SHP77 treated with DMSO at 0.1 percent for 48 hours (cell line): ENCODE data around the gene SEBOX.

Experiments
- DNase-seq: peaks from one replicate; lab custom pipeline; 2025; lab: John Stamatoyannopoulos, UW

SEBOX gene

DNA sequence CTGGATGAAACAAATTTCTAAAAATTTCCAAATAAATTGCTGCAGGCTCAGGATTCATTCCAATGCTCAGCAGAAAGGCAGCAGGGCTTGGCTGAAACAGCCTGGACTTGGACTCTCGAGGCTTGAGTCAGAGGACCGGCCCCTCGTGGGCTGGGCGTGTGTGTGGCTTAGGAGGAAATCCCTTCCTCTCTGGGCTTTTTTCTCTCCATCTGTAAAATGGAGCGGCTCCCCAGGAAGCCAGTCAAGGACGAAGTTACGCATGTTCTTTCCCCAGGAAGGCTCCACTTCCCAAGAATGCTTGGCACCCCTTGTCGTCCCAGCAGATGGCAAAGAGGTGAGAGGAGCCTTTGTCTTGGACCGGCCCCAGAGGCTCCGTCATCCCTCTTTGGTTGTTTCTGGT, 27.5 kb upstream of the SEBOX start:
- no peak for DNase-seq

DNA sequence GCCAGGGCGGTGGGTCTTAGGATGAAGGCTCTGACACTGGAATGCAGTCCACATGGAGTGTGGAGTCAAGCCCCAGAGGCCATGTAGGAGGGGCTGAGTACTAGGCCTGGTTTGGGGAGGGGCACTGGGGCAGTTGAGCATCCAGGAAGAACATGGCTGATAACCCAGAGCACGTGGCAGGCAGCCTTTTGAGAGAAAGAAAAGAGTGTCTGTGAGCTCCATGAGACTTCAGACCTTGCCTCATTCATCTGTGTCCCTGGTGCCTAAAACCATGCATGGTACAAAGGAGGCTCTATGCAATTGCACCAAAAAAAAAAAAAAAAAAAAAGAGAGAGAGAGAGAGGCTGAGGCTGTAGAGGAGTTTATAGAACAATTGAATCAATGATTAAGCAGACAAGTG, 26.4 kb upstream of the SEBOX start:
- no peak for DNase-seq

- no peak for DNase-seq
Observed at GRCh38 chr17:28390984-28391383, 26.0 kb upstream of the SEBOX start.

DNA sequence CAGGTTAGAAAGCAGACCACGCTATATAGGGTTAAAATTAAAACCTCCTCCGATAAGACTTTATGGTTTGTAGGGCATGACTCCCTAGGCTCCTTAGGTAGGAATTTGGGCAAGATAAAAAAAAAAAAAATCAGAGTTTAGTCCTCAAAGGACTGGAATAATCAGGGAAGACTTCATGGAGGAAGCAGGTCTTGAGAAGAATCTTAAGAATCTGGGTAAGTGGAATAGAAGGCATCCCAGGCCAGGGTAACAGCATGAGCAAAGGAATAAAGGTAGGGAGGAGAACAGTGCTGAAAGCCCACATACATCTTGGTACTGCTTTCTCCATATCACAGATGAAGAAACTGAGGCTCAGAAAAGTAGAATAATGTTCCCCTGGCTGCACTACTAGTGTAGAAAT, 25.6 kb upstream of the SEBOX start:
- no peak for DNase-seq

- no peak for DNase-seq
Observed at GRCh38 chr17:28390141-28390540, 25.1 kb upstream of the SEBOX start.

- DNase-seq: no peak
Observed at GRCh38 chr17:28388106-28388505, 23.1 kb upstream of the SEBOX start.

- no peak for DNase-seq
Observed at GRCh38 chr17:28386391-28386790, 21.4 kb upstream of the SEBOX start.

- DNase-seq: no peak
Observed at GRCh38 chr17:28385406-28385805, 20.4 kb upstream of the SEBOX start.

DNA sequence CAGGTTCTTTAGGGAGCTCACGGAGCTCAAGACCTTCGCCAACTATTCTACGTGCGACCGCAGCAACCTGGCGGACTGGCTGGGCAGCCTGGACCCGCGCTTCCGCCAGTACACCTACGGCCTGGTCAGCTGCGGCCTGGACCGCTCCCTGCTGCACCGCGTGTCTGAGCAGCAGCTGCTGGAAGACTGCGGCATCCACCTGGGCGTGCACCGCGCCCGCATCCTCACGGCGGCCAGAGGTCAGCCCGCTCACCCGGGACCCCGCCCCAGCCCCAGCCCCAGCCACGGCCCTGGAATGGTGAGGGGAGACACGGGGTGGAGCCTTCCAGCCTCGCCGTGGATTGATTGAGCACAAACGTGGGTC, 20.0 kb upstream of the SEBOX start:
- no peak for DNase-seq

DNA sequence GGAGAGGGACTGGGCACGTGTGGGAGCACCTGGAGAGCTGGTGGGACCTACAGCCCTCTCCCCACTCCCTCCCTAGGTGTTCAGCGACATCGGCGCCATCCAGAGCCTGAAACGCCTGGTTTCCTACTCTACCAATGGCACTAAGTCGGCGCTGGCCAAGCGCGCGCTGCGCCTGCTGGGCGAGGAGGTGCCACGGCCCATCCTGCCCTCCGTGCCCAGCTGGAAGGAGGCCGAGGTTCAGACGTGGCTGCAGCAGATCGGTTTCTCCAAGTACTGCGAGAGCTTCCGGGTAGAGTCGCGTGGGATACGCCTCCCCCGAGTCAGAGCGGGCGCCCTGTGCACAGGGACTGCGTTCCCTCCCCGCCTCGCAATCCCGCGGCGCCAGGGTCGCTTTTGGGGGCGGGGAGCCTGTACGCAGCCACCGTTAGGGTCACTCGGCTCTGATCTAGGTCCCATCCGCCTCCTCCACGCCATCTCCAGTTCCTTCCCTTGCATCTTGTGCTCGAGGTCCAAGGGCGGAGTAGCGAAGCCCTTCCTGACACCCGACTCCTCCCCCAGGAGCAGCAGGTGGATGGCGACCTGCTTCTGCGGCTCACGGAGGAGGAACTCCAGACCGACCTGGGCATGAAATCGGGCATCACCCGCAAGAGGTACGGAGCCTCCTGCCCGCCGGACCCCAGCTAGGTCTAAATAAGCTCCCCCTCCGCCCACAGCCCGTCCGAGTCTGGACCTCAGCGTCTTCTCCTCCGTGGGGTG, 19.5 kb upstream of the SEBOX start:
- DNase-seq: no peak

GRCh38 chr17:28381141-28381825, 16.3 kb upstream of the SEBOX start:
- no peak for DNase-seq

GRCh38 chr17:28379814-28380801, 15.1 kb upstream of the SEBOX start:
- no peak for DNase-seq

- DNase-seq: no peak
Observed at GRCh38 chr17:28372945-28373274, 7.9 kb upstream of the SEBOX start.

GRCh38 chr17:28372203-28372944, 7.4 kb upstream of the SEBOX start:
- DNase-seq: no peak

DNA sequence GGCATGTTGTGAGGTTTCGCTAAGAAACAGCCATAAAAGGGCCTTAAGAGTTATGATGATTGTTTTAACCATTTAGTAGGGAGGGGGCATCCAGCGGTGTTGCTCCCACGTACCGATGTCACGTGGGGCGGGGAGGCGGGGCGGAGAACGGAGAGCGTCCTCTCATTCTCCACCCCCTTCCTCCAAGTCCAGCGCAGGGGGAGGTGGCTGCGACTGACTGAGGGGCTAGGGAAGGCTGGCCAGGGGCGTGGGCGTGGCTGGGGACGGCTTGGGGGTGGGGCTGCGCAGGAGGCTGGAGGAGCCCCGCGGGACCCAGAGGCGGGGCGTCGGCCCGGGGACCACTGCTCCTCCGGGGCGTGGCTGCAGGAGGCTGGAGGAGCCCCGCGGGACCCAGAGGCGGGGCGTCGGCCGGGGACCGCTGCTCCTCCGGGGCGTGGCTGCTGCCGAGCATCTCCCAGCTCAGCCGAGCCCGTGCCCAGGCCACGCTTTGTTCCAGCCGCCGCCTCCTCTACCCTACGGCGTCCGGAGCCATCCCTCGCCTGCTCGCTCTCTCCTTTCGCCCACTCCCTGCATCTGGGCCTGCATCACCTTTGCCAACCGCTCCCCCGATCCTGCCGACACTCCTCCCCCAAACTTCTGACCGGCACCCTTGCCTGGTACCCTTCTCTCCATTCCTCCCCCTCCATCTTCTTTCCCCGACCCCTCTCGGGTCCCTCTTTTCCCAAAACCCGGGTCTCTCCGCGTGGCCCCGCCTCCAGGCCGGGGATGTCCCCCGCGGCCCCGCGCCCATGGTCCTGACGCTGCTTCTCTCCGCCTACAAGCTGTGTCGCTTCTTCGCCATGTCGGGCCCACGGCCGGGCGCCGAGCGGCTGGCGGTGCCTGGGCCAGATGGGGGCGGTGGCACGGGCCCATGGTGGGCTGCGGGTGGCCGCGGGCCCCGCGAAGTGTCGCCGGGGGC, 6.5 kb upstream of the SEBOX start, which contains the start of gene SARM1:
Gene SARM1 (plus strand): TSS at position 450 of the 958 bp plus-strand sequence. CDS start 339 bp downstream, at position 789.
- peak; percentile 75 for DNase-seq

DNA sequence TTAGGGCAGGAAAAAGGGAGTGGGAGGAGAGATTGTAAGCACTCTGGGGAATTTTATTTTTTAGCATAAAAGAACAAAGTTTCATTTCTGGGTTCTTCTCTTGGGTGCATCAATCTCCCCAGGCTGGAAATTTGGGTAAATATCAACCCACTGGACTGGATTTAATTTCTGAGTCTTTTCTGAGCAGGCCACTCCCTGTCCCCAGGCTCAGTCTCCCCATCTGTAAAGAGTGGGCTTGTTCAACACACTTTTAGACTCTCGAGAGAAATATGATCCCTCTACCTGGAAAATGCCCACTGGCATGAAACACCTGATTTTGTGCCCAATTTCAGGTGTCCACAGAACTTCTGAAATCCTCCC, 5.7 kb upstream of the SEBOX start:
- no peak for DNase-seq

- no peak for DNase-seq
Observed at GRCh38 chr17:28370035-28370743, 5.2 kb upstream of the SEBOX start, which contains the start of gene VTN. Gene VTN, minus strand, starts transcription at chr17:28370307. Its CDS starts 104 bp downstream, at chr17:28370203.

GRCh38 chr17:28369684-28370034, 4.7 kb upstream of the SEBOX start:
- no peak for DNase-seq

DNA sequence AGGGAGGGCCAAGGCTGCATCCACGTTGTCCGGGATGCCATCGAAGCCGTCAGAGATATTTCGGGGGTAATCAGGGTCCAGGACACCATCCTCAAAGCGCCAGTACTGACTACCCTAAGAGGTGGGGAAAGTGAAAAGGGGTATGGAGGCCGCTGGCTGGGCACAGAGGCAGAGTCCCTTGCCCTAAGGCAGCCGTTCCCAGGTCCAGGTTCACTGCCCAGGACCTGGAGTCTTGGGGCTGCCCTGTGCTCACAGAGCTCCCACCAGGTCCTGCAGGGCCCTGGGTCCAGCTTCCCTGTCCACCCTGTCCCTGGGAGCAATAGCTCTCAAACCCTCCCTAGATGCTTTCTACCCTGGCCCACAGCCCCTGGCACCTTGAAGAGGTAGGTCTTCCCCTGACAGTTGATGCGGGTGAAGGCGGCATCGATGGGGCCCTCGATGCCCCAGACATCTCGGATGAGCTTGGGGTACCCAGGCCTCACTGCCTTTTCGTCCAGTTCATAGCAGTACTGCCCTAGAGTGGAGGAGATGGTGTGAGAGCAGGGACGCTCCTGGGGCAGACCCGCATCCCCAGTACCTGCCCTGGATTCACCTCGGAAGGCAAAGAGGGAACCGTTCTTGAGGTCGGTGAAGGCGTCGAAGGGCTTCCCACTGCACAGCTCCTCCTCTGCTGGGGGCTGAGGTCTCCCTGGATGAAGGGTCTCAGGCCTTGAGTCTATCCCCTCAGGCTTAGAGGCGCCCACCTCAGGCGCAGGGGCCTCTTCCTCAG, 4.1 kb upstream of the SEBOX start:
- no peak for DNase-seq
